ENCODE data around the gene MACROD2.

GRCh38 chr20:15658295-15658694 is 1663.0 kb downstream of the MACROD2 start:
- TF ChIP-seq CTCF (IDR thresholded peaks at IDR 0.05; ENCODE audit: insufficient read depth, low read depth, low read length): no peak
- TF ChIP-seq EZH2 (IDR thresholded peaks at IDR 0.05; ENCODE audit: insufficient read depth, low read length): no peak
